H9 (cell line): ENCODE measurements around the gene CNDP1. TPM values are rescaled to one million over a fixed set of nuclear protein-coding genes. Genes with fewer than 3 reads are reported as not detected.

ENCODE experiments used
- DNase-seq: peaks from one replicate; pipeline ENCODE4 v3.0.0-alpha.2; 2017
- H2AFZ ChIP-seq: one replicate; pipeline ENCODE4 v1.6.1; 2013; ENCODE audit warnings: mild to moderate bottlenecking, low read length, control low read depth, moderate library complexity
- H2AK5ac ChIP-seq: 2 replicates; pipeline ENCODE4 v1.6.1; 2013; ENCODE audit warnings: low read length, control low read depth, mixed read lengths; ENCODE audit not compliant: insufficient read length
- H2BK120ac ChIP-seq: one replicate; pipeline ENCODE4 v1.6.1; 2013; ENCODE audit warnings: low read depth, mild to moderate bottlenecking, low read length, control low read depth, inconsistent platforms; ENCODE audit not compliant: poor library complexity, severe bottlenecking
- H2BK12ac ChIP-seq: 2 replicates; pipeline ENCODE4 v1.6.1; 2013; ENCODE audit warnings: low read length, control low read depth, mixed read lengths, low read depth; ENCODE audit not compliant: insufficient read length
- H2BK15ac ChIP-seq: 2 replicates; pipeline ENCODE4 v1.6.1; 2013; ENCODE audit warnings: low read depth, low read length, control low read depth
- H2BK20ac ChIP-seq: one replicate; pipeline ENCODE4 v1.6.1; 2013; ENCODE audit warnings: low read depth, mild to moderate bottlenecking, low read length, control low read depth, inconsistent platforms; ENCODE audit not compliant: poor library complexity, severe bottlenecking
- H2BK5ac ChIP-seq: 2 replicates; pipeline ENCODE4 v1.6.1; 2013; ENCODE audit warnings: low read length, control low read depth, mixed read lengths; ENCODE audit not compliant: insufficient read length
- H3K14ac ChIP-seq: 2 replicates; pipeline ENCODE4 v1.6.1; 2013; ENCODE audit warnings: low read length, control low read depth; ENCODE audit not compliant: insufficient read depth
- H3K18ac ChIP-seq: 2 replicates; pipeline ENCODE4 v1.6.1; 2013; ENCODE audit warnings: low read depth, mild to moderate bottlenecking, mixed read lengths, low read length, control low read depth; ENCODE audit not compliant: insufficient read length
- H3K23ac ChIP-seq: 2 replicates; pipeline ENCODE4 v1.6.1; 2013; ENCODE audit warnings: low read length, control low read depth, mixed read lengths, low read depth; ENCODE audit not compliant: insufficient read length
- H3K23me2 ChIP-seq: 2 replicates; pipeline ENCODE4 v1.6.1; 2013; ENCODE audit warnings: low read depth, mild to moderate bottlenecking, mixed read lengths, low read length, control low read depth; ENCODE audit not compliant: insufficient read length, poor library complexity, severe bottlenecking
- H3K27ac ChIP-seq: 2 replicates; pipeline ENCODE4 v1.5.1; 2013; ENCODE audit warnings: low read length, control low read depth, mixed read lengths, low read depth; ENCODE audit not compliant: insufficient read length
- H3K27me3 ChIP-seq: 2 replicates; pipeline ENCODE4 v1.6.1; 2013; ENCODE audit warnings: low read length, control low read depth, inconsistent platforms; ENCODE audit not compliant: insufficient read depth
- H3K4ac ChIP-seq: 2 replicates; pipeline ENCODE4 v1.6.1; 2013; ENCODE audit warnings: low read depth, mild to moderate bottlenecking, control low read depth, inconsistent platforms, low read length, moderate library complexity
- H3K4me1 ChIP-seq: 2 replicates; pipeline ENCODE4 v1.6.1; 2013; ENCODE audit warnings: low read length, control low read depth, inconsistent platforms; ENCODE audit not compliant: insufficient read depth
- H3K4me2 ChIP-seq: 2 replicates; pipeline ENCODE4 v1.6.1; 2013; ENCODE audit warnings: low read length, control low read depth, mixed read lengths; ENCODE audit not compliant: insufficient read length, insufficient read depth
- H3K56ac ChIP-seq: 2 replicates; pipeline ENCODE4 v1.6.1; 2013; ENCODE audit warnings: low read depth, mild to moderate bottlenecking, mixed read lengths, low read length, control low read depth; ENCODE audit not compliant: insufficient read length
- H3K79me1 ChIP-seq: 2 replicates; pipeline ENCODE4 v1.6.1; 2013; ENCODE audit warnings: low read depth, mild to moderate bottlenecking, moderate library complexity, low read length, control low read depth, inconsistent platforms; ENCODE audit not compliant: insufficient read depth, poor library complexity, severe bottlenecking
- H3K79me2 ChIP-seq: 2 replicates; pipeline ENCODE4 v1.6.1; 2013; ENCODE audit warnings: low read length, control low read depth, inconsistent platforms; ENCODE audit not compliant: insufficient read depth
- H3K9ac ChIP-seq: 2 replicates; pipeline ENCODE4 v1.6.1; 2013; ENCODE audit warnings: low read length, control low read depth, mixed read lengths; ENCODE audit not compliant: insufficient read length; ENCODE audit errors: extremely low read depth
- H3K9me3 ChIP-seq: one replicate; pipeline ENCODE4 v1.6.1; 2013; ENCODE audit warnings: low read depth, low read length, inconsistent platforms; ENCODE audit not compliant: control insufficient read depth
- H3T11ph ChIP-seq: one replicate; pipeline ENCODE4 v1.6.1; 2013; ENCODE audit warnings: mild to moderate bottlenecking, low read length, control low read depth, inconsistent platforms
- H4K20me1 ChIP-seq: one replicate; pipeline ENCODE4 v1.6.1; 2013; ENCODE audit not compliant: control insufficient read depth, insufficient read length, insufficient read depth
- H4K5ac ChIP-seq: 2 replicates; pipeline ENCODE4 v1.6.1; 2013; ENCODE audit warnings: low read depth, mild to moderate bottlenecking, mixed read lengths, low read length, control low read depth; ENCODE audit not compliant: insufficient read length
- H4K8ac ChIP-seq: replicated peaks from 2 replicates; pipeline ENCODE4 v1.6.1; 2013; ENCODE audit warnings: low read length, control low read depth, mixed read lengths, low read depth; ENCODE audit not compliant: insufficient read length
- H4K91ac ChIP-seq: 2 replicates; pipeline ENCODE4 v1.6.1; 2013; ENCODE audit warnings: low read depth, mild to moderate bottlenecking, moderate library complexity, mixed read lengths, low read length, control low read depth; ENCODE audit not compliant: insufficient read length
- H3K27ac Mint-ChIP-seq, 3 experiments: 2 replicates in 2 of 3; 3 replicates in 1 of 3; pipeline ENCODE4 v1.8.0; 2020 to 2021; ENCODE audit warnings: mixed read lengths in 3 of 3, mild to moderate bottlenecking in 1 of 3, moderate library complexity in 1 of 3
- H3K27me3 Mint-ChIP-seq: 2 replicates; pipeline ENCODE4 v1.8.0; 2021; ENCODE audit warnings: low read depth, mild to moderate bottlenecking, moderate library complexity, mixed read lengths
- H3K36me3 Mint-ChIP-seq, 3 experiments: 2 replicates in 2 of 3; 3 replicates in 1 of 3; pipeline ENCODE4 v1.8.0; 2020 to 2021; ENCODE audit warnings: low read depth in 3 of 3, mixed read lengths in 3 of 3; ENCODE audit not compliant: insufficient read depth in 1 of 3
- H3K4me1 Mint-ChIP-seq, 2 experiments: 2 replicates each; pipeline ENCODE4 v1.8.0; 2020; ENCODE audit warnings: mixed read lengths in 2 of 2
- H3K4me3 Mint-ChIP-seq, 2 experiments: 2 replicates in 1 of 2; 3 replicates in 1 of 2; pipeline ENCODE4 v1.8.0; 2020 to 2021; ENCODE audit warnings: mild to moderate bottlenecking in 2 of 2, mixed read lengths in 2 of 2, moderate library complexity in 1 of 2
- H3K9me3 Mint-ChIP-seq, 2 experiments: 2 replicates in 1 of 2; 3 replicates in 1 of 2; pipeline ENCODE4 v1.8.0; 2020; ENCODE audit warnings: mild to moderate bottlenecking in 2 of 2, mixed read lengths in 2 of 2, moderate library complexity in 1 of 2
- WGBS: extraction: QIAGEN DNeasy Blood & Tissue Kit; methylation state at CpG from one replicate; pipeline ENCODE4 v1.1.7; 2013; ENCODE audit warnings: missing lambda C conversion rate, low lambda C conversion rate, mixed read lengths; ENCODE audit not compliant: insufficient read length; ENCODE audit errors: extremely low coverage; 5-methylcytosine and 5-hydroxymethylcytosine counted together
- total RNA-seq: library from RNA; stranded (reverse); gene quantifications from 2 replicates; pipeline ENCODE4 v1.2.1, GENCODE V29; 2021
- TF ChIP-seq, protein P1 (sequence below): fragments of 200-600 bp; sonication (generic); conservative IDR thresholded peaks from 3 replicates; pipeline ENCODE4 v1.8.0; 2021; ENCODE audit warnings: antibody characterized with exemption, mild to moderate bottlenecking

Gene CNDP1
- total RNA-seq, 1 experiment from 2014 or later: not detected

DNA sequence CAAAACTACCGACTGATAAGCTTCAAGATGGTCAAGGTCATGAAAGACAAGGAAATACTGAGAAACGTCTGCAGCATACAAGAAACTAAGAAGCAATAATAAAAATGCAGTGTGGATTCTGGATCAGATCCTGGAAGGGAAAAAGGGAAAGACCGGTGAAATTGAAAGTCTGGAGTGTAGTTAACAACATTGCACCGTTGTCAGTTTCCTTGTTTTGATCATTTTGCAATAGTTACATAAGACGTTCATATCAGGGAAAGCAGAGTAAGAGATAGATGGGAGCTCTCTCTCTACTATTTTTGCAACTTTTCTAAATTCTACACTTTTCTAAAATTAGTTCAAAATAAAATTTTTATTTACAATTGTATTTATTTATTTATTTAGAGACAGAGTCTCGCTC, 48.3 kb downstream of the CNDP1 start:
- H2BK5ac ChIP-seq: no peak overlapping the region
- H3K14ac ChIP-seq: no peak overlapping the region
- H2AK5ac ChIP-seq: no peak overlapping the region
- H3K56ac ChIP-seq: no peak overlapping the region
- H3K23ac ChIP-seq: no peak overlapping the region
- H3K79me2 ChIP-seq: no peaks in the 10 kb centered on the region
- Mint-ChIP-seq H3K27me3 (peaks cover 22% of the 10 kb centered on the region), H3K4me1 (peaks cover 8 to 11% of the 10 kb centered on the region in 2 experiments), H3K36me3 (no peaks in the 10 kb centered on the region), H3K27ac (no peak overlapping the region), H3K9me3 (no peaks in the 10 kb centered on the region), H3K4me3 (no peak overlapping the region)
- no peak overlapping the region for H2BK120ac ChIP-seq
- no peaks in the 10 kb centered on the region for H3K9me3 ChIP-seq
- no CpG with 5 or more reads among the region's 6 CpGs for WGBS
- no peak for DNase-seq
- H3K23me2 ChIP-seq: no peaks in the 10 kb centered on the region
- no peak overlapping the region for H2BK20ac ChIP-seq
- no peak overlapping the region for H4K8ac ChIP-seq
- no peak overlapping the region for H2AFZ ChIP-seq
- no peak overlapping the region for H3K27ac ChIP-seq
- no peak overlapping the region for H4K91ac ChIP-seq
- H3K18ac ChIP-seq: no peak overlapping the region
- no peak overlapping the region for H4K5ac ChIP-seq
- H2BK15ac ChIP-seq: no peak overlapping the region
- TF ChIP-seq, protein P1, sequence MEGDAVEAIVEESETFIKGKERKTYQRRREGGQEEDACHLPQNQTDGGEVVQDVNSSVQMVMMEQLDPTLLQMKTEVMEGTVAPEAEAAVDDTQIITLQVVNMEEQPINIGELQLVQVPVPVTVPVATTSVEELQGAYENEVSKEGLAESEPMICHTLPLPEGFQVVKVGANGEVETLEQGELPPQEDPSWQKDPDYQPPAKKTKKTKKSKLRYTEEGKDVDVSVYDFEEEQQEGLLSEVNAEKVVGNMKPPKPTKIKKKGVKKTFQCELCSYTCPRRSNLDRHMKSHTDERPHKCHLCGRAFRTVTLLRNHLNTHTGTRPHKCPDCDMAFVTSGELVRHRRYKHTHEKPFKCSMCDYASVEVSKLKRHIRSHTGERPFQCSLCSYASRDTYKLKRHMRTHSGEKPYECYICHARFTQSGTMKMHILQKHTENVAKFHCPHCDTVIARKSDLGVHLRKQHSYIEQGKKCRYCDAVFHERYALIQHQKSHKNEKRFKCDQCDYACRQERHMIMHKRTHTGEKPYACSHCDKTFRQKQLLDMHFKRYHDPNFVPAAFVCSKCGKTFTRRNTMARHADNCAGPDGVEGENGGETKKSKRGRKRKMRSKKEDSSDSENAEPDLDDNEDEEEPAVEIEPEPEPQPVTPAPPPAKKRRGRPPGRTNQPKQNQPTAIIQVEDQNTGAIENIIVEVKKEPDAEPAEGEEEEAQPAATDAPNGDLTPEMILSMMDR: no peak
- no peak overlapping the region for H2BK12ac ChIP-seq
- no peak overlapping the region for H3K9ac ChIP-seq
- no peak overlapping the region for H3K4me2 ChIP-seq
- peaks cover 2% of the 10 kb centered on the region; the same call in 1 of the 2 replicates for H3K4me1 ChIP-seq
- H3K27me3 ChIP-seq: no peaks in the 10 kb centered on the region
- no peaks in the 10 kb centered on the region for H4K20me1 ChIP-seq
- no peak overlapping the region for H3T11ph ChIP-seq
- no peaks in the 10 kb centered on the region for H3K79me1 ChIP-seq
- H3K4ac ChIP-seq: no peak overlapping the region
